ENCODE results near the gene SMYD1. TPM values are rescaled to one million over a fixed set of nuclear protein-coding genes. Genes with fewer than 3 reads are reported as not detected.

SMYD1 gene
- total RNA-seq, 2 experiments from 2014 or later, result not detected

DNA sequence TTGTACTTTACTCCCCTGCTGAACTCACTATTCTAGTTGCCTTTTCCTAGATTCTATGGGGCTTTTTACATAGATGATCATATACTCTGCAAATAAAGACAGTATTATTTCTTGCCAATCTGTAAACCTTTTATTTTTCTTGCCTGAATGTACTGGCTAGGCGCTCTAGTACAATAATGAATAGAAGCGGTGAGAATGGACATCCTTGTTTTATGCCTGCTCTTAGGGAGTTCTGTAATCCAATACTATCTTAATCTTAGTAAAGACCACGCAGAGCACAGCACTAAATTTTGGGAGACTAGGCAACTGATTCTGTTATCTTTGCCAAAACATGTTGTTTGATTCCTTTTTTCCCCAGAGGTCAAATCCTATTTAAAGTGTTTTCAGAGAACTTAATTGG lies 19.1 kb upstream of the SMYD1 start:
- CTCF ChIA-PET, result interaction anchor here (6.9 kb wide), 1 partner anchor 12 kb away, joined by 52 read pairs; no protein-coding TSS in a partner anchor

DNA sequence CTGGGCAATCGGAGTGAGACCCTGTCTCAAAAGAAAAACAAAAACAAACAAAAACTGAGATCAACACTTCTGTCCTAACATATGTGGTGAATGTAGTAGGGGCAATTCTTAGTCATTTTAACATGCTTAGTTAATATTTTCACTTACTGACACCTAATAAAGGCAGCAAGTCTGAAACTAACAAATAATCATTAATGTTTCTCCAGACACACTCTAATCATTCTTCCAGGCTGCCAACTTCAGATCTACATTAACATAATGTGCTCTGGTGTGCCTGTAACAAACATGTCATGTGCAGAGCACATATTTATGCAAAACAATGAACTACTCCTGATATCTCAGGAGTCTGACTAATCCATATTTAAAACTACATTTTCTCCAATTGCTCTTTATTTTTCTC lies 18.0 kb upstream of the SMYD1 start:
- TF ChIP-seq, protein P1, sequence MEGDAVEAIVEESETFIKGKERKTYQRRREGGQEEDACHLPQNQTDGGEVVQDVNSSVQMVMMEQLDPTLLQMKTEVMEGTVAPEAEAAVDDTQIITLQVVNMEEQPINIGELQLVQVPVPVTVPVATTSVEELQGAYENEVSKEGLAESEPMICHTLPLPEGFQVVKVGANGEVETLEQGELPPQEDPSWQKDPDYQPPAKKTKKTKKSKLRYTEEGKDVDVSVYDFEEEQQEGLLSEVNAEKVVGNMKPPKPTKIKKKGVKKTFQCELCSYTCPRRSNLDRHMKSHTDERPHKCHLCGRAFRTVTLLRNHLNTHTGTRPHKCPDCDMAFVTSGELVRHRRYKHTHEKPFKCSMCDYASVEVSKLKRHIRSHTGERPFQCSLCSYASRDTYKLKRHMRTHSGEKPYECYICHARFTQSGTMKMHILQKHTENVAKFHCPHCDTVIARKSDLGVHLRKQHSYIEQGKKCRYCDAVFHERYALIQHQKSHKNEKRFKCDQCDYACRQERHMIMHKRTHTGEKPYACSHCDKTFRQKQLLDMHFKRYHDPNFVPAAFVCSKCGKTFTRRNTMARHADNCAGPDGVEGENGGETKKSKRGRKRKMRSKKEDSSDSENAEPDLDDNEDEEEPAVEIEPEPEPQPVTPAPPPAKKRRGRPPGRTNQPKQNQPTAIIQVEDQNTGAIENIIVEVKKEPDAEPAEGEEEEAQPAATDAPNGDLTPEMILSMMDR (IDR thresholded peaks at IDR 0.05), result no peak
- ChIA-PET CTCF (interaction anchor here (6.9 kb wide), 1 partner anchor 11 kb away, joined by 52 read pairs; no protein-coding TSS in a partner anchor), POLR2A (interaction anchor here (1.3 to 3.0 kb wide), 2 partner anchors 11 to 33 kb away, joined by 3 to 21 read pairs; partner anchors contain the start of gene RNU2-63P)
- Mint-ChIP-seq H3K36me3 (ENCODE audit: low read depth) (peaks cover 64% of the 10 kb centered on the region), H3K4me1 (ENCODE audit: low read depth) (peaks cover 71% of the 10 kb centered on the region), H3K9me3 (no peaks in the 10 kb centered on the region), H3K27me3 (no peaks in the 10 kb centered on the region), H3K4me3 (no peak overlapping the region), H3K27ac (peak overlapping the region; percentile 61)
- ATAC-seq, result no peak
- DNase-seq, result no peak
- intact Hi-C loops (cut with micrococcal nuclease), result no loop called here

More for the DNA sequence above, 19.1 kb upstream of the SMYD1 start:
- Mint-ChIP-seq H3K27me3 (no peaks in the 10 kb centered on the region), H3K36me3 (ENCODE audit: low read depth) (peaks cover 58% of the 10 kb centered on the region), H3K9me3 (no peaks in the 10 kb centered on the region), H3K4me3 (no peak overlapping the region), H3K4me1 (ENCODE audit: low read depth) (peaks cover 63% of the 10 kb centered on the region), H3K27ac (no peak overlapping the region)
- DNase-seq, result no peak
- intact Hi-C loops (cut with micrococcal nuclease), result no loop called here
- TF ChIP-seq, protein P1 (IDR thresholded peaks at IDR 0.05), result no peak
- POLR2A ChIA-PET, result interaction anchor here (0.8 to 3.0 kb wide), 2 partner anchors 14 to 32 kb away, joined by 3 to 21 read pairs; partner anchors contain the start of gene RNU2-63P
- no peak for ATAC-seq

DNA sequence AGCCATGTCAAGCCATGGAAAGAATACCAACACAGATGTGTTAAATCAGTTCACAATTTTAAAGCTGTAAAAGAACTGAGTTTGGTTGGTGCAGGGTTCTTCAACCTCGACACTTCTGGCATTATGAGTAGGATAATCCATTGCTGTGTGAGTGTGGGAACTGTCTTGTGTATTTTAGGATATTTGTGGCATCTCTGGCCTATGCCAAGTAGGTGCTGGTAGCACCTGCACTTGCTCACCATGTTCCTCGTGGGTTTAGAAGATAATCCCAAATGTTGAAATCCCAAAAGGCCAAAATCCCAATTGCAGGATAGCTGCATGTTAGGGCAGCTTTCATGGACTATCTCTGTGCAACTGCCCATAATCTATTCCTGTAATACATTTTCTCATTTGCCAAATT lies 15.8 kb upstream of the SMYD1 start:
- Mint-ChIP-seq H3K36me3 (ENCODE audit: low read depth) (peaks cover 65% of the 10 kb centered on the region), H3K27me3 (no peaks in the 10 kb centered on the region), H3K9me3 (no peaks in the 10 kb centered on the region), H3K4me1 (ENCODE audit: low read depth) (peaks cover 68% of the 10 kb centered on the region), H3K27ac (peak overlapping the region; percentile 88), H3K4me3 (no peak overlapping the region)
- TF ChIP-seq, protein P1 (IDR thresholded peaks at IDR 0.05), result no peak
- ChIA-PET POLR2A (interaction anchor here (0.7 kb wide), 1 partner anchor 11 kb away, joined by 3 read pairs; no protein-coding TSS in a partner anchor), CTCF (interaction anchor here (1.2 to 6.9 kb wide), 2 partner anchors 9 to 48 kb away, joined by 4 to 52 read pairs; no protein-coding TSS in a partner anchor)
- ATAC-seq (no peak), DNase-seq (no peak)
- intact Hi-C loops (cut with micrococcal nuclease), result no loop called here

GRCh38 chr2:88053296-88053695 lies 14.3 kb upstream of the SMYD1 start:
- ChIA-PET POLR2A (interaction anchor here (1.1 kb wide), 1 partner anchor 26 kb away, joined by 3 read pairs; no protein-coding TSS in a partner anchor), CTCF (no interaction called here)
- TF ChIP-seq, protein P1 (IDR thresholded peaks at IDR 0.05), result no peak
- no peaks in the 10 kb centered on the region for H3K9me3 Mint-ChIP-seq
- intact Hi-C loops (cut with micrococcal nuclease), result no loop called here
- H3K36me3 Mint-ChIP-seq (ENCODE audit: low read depth), result peaks cover 65% of the 10 kb centered on the region
- peak overlapping the region; percentile 98 for H3K27ac Mint-ChIP-seq
- H3K27me3 Mint-ChIP-seq, result no peaks in the 10 kb centered on the region
- H3K4me1 Mint-ChIP-seq (ENCODE audit: low read depth), result peaks cover 77% of the 10 kb centered on the region
- peak overlapping the region; percentile 95 for H3K4me3 Mint-ChIP-seq
- no peak for ATAC-seq
- DNase-seq, result no peak

Measured in activated CD8-positive, alpha-beta T cell treated with anti-CD3 and anti-CD28 coated beads for 36 hours (primary cell).